Heart left ventricle (tissue), 13 donors: Measurements from ENCODE around the gene ZNF646.

Experiments
- CTCF ChIP-seq, 12 donors: fragments of 200-600 bp; sonication (generic) in 4 of 12; IDR thresholded peaks; one replicate each; pipeline versions ENCODE4 v1.5.0 to v1.8.0; 2018 to 2022; ENCODE audit warnings: antibody characterized with exemption in 12 of 12, mild to moderate bottlenecking in 5 of 12
- POLR2A ChIP-seq, 2 donors: fragments of 450-650 bp; IDR thresholded peaks; one replicate each; pipeline ENCODE4 v1.6.1; 2017; ENCODE audit warnings: antibody characterized with exemption in 2 of 2, mild to moderate bottlenecking in 2 of 2, moderate library complexity in 2 of 2
- donor health status: ischemic (EF 13 %, LVEDD 7.1; RV severe dilation, severe dysfunction).
- donor health status: DM: no; HTN: yes; CAD: no.
- donor health status: DM: no; HTN: no; CAD: no.
- donor health status: ischemic (EF 25% LVEDD 6.9; RV normal size, moderate dysfunction).
- donor health status: ischemic (EF 25% LVEDD 5.7; RV mildly dilated, moderate dysfunction).
- donor health status: ischemic (EF 35%, LVEDD 5.7; RV mildly dilated, moderate dysfunction).
- donor health status: nonischemic (EF 11% LVEDD 7.7; RV severe dilation, severe dysfunction).
- donor health status: DM: yes; HTN: yes; CAD: no.
- donor health status: PGD.
- donor health status: ischemic (EF 29% LVEDD 5.4; RV normal size, mild dysfunction).
- donor health status: nonischemic (EF 23%, LVEDD 6.1; RV moderate dilation, normal function).

GRCh38 chr16:31079342-31079944 lies 5.2 kb downstream of the ZNF646 start:
- no peak for TF ChIP-seq CTCF (IDR thresholded peaks at IDR 0.05)
- TF ChIP-seq POLR2A (IDR thresholded peaks at IDR 0.05) = no peak
